Suprapubic skin (tissue), 3 donors: ENCODE results near the gene SCUBE1.

Source experiments
- POLR2A ChIP-seq, 2 donors: fragments of 450-650 bp; IDR thresholded peaks; one replicate each; pipeline ENCODE4 v1.6.1; 2017; ENCODE audit warnings: antibody characterized with exemption in 2 of 2, mild to moderate bottlenecking in 2 of 2, moderate library complexity in 2 of 2
- TF ChIP-seq, protein P1 (sequence below), 2 donors: fragments of 200-600 bp in 1 of 2; fragments of 450-650 bp in 1 of 2; sonication (generic) in 1 of 2; IDR thresholded peaks; one replicate each; pipeline ENCODE4 v1.5.1; 2016 to 2019; ENCODE audit warnings: antibody characterized with exemption in 2 of 2, mild to moderate bottlenecking in 1 of 2, moderate library complexity in 1 of 2

DNA sequence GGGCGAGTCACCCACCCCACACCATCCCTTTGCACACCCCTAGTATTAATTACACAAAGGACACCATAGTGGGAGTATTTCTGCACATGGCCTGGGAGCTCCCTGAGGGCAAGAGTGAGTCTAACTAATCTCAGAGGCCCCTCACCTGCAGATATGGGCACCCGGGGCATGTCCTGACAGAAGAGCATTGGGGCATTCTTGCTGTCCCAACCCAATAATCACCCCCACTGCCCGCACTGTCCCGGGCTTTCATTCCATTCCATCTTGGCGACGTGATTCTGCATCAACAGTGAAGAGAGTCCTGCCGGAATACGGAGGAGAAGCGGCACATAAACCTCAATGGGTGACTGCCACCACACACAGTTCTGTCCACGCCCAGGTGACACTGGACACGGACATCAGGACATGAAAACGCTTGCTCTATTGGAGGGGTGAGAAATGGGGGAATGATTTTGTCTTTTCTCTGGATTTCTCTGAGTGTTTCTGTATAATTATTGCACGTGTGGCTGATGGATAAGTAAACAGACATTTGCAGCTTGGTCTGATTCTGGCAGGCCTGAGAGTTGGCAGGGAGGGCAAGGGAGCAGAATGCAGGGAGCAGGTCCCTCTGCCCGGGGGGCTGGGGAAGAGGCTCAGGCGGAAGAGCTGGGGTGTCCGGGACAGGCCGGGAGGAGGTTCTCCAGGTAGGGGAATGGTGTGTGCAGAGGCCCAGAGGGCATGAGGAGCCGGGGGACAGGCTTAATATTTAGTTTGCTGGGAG is 38.2 kb downstream of the SCUBE1 start:
- no peak for TF ChIP-seq POLR2A (IDR thresholded peaks at IDR 0.05)
- TF ChIP-seq, protein P1, sequence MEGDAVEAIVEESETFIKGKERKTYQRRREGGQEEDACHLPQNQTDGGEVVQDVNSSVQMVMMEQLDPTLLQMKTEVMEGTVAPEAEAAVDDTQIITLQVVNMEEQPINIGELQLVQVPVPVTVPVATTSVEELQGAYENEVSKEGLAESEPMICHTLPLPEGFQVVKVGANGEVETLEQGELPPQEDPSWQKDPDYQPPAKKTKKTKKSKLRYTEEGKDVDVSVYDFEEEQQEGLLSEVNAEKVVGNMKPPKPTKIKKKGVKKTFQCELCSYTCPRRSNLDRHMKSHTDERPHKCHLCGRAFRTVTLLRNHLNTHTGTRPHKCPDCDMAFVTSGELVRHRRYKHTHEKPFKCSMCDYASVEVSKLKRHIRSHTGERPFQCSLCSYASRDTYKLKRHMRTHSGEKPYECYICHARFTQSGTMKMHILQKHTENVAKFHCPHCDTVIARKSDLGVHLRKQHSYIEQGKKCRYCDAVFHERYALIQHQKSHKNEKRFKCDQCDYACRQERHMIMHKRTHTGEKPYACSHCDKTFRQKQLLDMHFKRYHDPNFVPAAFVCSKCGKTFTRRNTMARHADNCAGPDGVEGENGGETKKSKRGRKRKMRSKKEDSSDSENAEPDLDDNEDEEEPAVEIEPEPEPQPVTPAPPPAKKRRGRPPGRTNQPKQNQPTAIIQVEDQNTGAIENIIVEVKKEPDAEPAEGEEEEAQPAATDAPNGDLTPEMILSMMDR (IDR thresholded peaks at IDR 0.05): no peak
